GM12801 (cell line): ENCODE measurements around the gene ACSS3.

Source experiments
- CTCF ChIP-seq: IDR thresholded peaks from one replicate; pipeline ENCODE4 v1.5.1; 2011; ENCODE audit warnings: control low read depth; ENCODE audit not compliant: insufficient read length; ENCODE audit errors: extremely low read depth

ACSS3 gene

GRCh38 chr12:81303935-81304334 is 226.1 kb downstream of the ACSS3 start:
- no peak for TF ChIP-seq CTCF
